GM12892 (cell line): Measurements from ENCODE around the gene CERS6.

Experiments used
- POLR2A ChIP-seq: IDR thresholded peaks from 2 replicates; pipeline ENCODE4 v1.6.1; 2011; ENCODE audit warnings: low read depth, low read length, control low read depth
- POLR2AphosphoS5 ChIP-seq: IDR thresholded peaks from 2 replicates; pipeline ENCODE4 v1.6.1; 2011; ENCODE audit warnings: low read depth, low read length, control low read depth
- TAF1 ChIP-seq: IDR thresholded peaks from 2 replicates; pipeline ENCODE4 v1.6.1; 2011; ENCODE audit warnings: low read depth, mild to moderate bottlenecking, control low read depth, low read length, borderline replicate concordance

DNA sequence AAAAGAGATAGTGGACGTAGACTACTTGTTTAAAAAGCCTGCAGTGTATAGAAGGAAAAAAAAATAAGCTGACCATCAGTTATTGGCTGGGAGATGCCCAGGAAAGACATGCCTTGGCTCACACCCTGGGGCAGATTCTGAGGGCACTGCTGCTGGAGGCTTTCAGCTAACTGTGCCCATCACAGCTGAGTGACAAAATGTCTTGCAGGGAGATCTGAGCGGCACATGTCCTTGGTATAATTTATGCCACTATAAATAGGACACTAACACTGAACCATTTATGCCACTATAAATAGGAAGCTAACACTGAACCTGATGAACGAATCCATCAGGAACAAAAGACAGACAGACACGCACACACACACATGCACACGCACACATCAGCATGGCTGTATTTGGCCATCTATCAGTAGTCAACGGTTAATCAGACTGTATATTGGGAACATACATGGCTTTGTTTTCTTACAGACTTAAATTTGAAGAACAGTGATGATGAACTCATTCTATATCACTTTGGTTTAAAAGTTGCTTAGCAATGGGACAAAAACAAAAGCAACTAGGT is 278.2 kb downstream of the CERS6 start:
- TF ChIP-seq TAF1: no peak
- TF ChIP-seq POLR2AphosphoS5: no peak
- no peak for TF ChIP-seq POLR2A
